Left ventricle myocardium inferior (tissue), 1 donor: Measurements from ENCODE around the gene SAMD14. TPM values are rescaled to one million over a fixed set of nuclear protein-coding genes. Genes with fewer than 3 reads are reported as not detected.

ENCODE experiments used
- DNase-seq: peaks from one replicate; pipeline ENCODE4 v3.0.0-alpha.2; 2020
- H3K27ac ChIP-seq: fragments of 200-600 bp; replicated peaks from 2 replicates; pipeline ENCODE4 v1.8.0; 2021
- H3K27me3 ChIP-seq: fragments of 200-600 bp; 2 replicates; pipeline ENCODE4 v1.8.0; 2021; ENCODE audit warnings: low read depth
- H3K36me3 ChIP-seq: fragments of 200-600 bp; 2 replicates; pipeline ENCODE4 v1.8.0; 2021
- H3K4me1 ChIP-seq: fragments of 200-600 bp; 2 replicates; pipeline ENCODE4 v1.8.0; 2021
- H3K4me3 ChIP-seq: fragments of 200-600 bp; 2 replicates; pipeline ENCODE4 v1.8.0; 2021; ENCODE audit warnings: mild to moderate bottlenecking, moderate library complexity
- H3K9me3 ChIP-seq: fragments of 200-600 bp; replicated peaks from 2 replicates; pipeline ENCODE4 v1.8.0; 2021
- CTCF ChIP-seq: fragments of 200-600 bp; IDR thresholded peaks from 2 replicates; pipeline ENCODE4 v1.8.0; 2021; ENCODE audit warnings: antibody characterized with exemption, mild to moderate bottlenecking, borderline replicate concordance
- intact Hi-C: fragments of 100-400 bp; cut with micrococcal nuclease; formaldehyde crosslinking; loops from one replicate; pipeline ENCODE4 v1.11.0; 2022
- total RNA-seq: library from RNA; stranded (reverse); fragmentation: NEBNext Ultra II Directional; extraction: Animal tissue kit (Norgen Biotek cat#: 25700); gene quantifications from one replicate; pipeline ENCODE4 v1.2.1, GENCODE V29; 2021
- donor health status: DM: no; HTN: yes; CAD: no; lungs with severe emphysema.

SAMD14 gene
- total RNA-seq, 1 donor from 2014 or later: 1.6 TPM

- peaks cover 9% of the 10 kb centered on the region for H3K36me3 ChIP-seq
- H3K4me1 ChIP-seq: peaks cover 76% of the 10 kb centered on the region
- TF ChIP-seq CTCF: no peak
- intact Hi-C loops: no loop called here
- no peak for DNase-seq
- H3K27me3 ChIP-seq: peaks cover 4% of the 10 kb centered on the region
- H3K4me3 ChIP-seq: no peak overlapping the region
- H3K27ac ChIP-seq: peak overlapping the region; percentile 94
- no peaks in the 10 kb centered on the region for H3K9me3 ChIP-seq
Measured at GRCh38 chr17:50114401-50114800, 15.6 kb downstream of the SAMD14 start.

DNA sequence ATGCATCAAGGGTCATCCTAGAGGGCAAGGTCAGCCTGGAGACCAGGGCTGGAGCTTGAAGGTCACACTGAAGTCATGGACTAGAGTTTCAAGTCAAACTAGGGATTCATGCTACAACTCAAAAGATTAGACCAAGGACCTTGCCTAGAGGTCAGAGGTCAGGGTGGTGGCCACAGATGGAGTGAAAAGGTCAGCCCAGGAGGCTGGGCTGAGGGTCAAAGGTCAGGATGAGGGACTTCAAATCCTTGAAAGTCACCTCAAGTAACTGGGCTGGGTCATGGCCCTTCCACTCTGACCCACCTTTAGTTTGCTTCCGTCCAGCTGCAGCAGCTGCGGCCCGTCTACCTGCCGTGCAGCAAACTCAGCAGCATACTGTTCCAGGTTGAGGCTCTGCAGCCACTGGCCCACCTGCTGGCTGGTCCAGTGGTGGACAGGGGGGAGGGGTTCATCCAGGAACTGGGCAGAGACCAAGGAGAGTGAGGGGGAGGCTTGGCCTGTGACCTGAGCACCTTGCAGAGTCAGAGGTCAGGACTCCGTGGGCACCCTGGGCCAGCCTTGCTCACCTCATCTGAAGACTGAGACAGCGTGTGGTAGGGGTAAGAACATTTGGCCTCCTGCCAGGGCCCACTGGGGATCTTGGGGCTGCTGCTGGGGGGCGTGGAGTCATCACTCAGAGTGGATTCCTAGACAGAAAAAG is 16.2 kb downstream of the SAMD14 start:
- H3K9me3 ChIP-seq: no peaks in the 10 kb centered on the region
- no peak overlapping the region for H3K4me3 ChIP-seq
- H3K36me3 ChIP-seq: peaks cover 16% of the 10 kb centered on the region
- H3K27me3 ChIP-seq: peaks cover 4% of the 10 kb centered on the region
- intact Hi-C loops: no loop called here
- peaks cover 82% of the 10 kb centered on the region for H3K4me1 ChIP-seq
- DNase-seq: no peak
- no peak for TF ChIP-seq CTCF
- peak overlapping the region; percentile 94 for H3K27ac ChIP-seq

- DNase-seq: no peak
Measured at GRCh38 chr17:50112694-50113093, 17.3 kb downstream of the SAMD14 start.

GRCh38 chr17:50111673-50112655 is 18.0 kb downstream of the SAMD14 start:
- Histone ChIP-seq H3K27me3 (no peaks in the 10 kb centered on the region), H3K4me1 (peaks cover 85% of the 10 kb centered on the region), H3K27ac (peak overlapping the region; percentile 94), H3K36me3 (peaks cover 32% of the 10 kb centered on the region), H3K9me3 (no peaks in the 10 kb centered on the region), H3K4me3 (peak overlapping the region; percentile 24)
- intact Hi-C loops: no loop called here
- TF ChIP-seq CTCF: no peak
- peak; percentile 77 for DNase-seq

More at GRCh38 chr17:50112694-50113093, 17.3 kb downstream of the SAMD14 start:
- Histone ChIP-seq H3K27me3 (peaks cover 4% of the 10 kb centered on the region), H3K4me3 (no peak overlapping the region), H3K36me3 (peaks cover 25% of the 10 kb centered on the region), H3K4me1 (peaks cover 89% of the 10 kb centered on the region), H3K27ac (peak overlapping the region; percentile 94), H3K9me3 (no peaks in the 10 kb centered on the region)
- intact Hi-C loops: no loop called here
- no peak for TF ChIP-seq CTCF

DNA sequence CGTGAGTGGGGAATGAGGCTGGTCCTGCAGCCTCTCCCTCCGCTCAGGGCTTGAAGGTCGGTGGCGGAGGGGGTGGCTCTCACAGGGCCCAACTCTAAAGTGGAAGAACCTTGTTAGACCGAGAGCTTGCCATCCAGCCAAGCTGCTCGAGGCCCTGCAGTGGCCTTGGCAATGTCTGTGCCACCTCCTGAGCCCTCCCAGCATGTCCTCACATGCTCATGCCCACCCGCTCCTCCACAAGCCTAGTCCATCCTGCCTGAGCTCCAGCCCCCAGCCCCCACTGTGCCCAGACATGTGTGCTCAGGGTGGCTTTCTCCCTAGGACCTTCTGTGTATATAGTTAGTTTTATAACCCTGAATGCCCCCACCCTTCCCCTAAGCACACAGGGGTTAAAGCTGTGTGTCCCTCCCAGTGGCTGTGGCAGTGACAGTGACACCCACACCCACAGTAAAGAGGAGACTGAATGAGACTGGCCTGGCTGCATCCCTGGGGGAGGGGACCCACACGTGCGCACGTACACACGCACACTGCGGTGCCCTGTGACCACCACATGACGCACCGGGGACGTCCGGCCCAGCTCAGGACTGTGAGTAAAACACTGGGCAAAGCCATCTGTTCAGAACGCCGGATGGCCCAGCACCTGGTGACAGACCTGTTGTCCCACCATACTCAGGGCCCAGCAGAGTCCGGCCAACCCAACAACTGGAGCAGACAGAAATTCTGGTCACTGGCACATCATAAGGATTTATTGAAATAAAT is 19.2 kb downstream of the SAMD14 start:
- DNase-seq: peak; percentile 80
- no peaks in the 10 kb centered on the region for H3K9me3 ChIP-seq
- no peaks in the 10 kb centered on the region for H3K27me3 ChIP-seq
- peak overlapping the region; percentile 24 for H3K4me3 ChIP-seq
- peak overlapping the region; percentile 94 for H3K27ac ChIP-seq
- no peak for TF ChIP-seq CTCF
- intact Hi-C loops: no loop called here
- peaks cover 80% of the 10 kb centered on the region for H3K4me1 ChIP-seq
- peaks cover 44% of the 10 kb centered on the region for H3K36me3 ChIP-seq
